Brain microvascular endothelial cell (primary cell): ENCODE data around the gene UGCG.
A peak's percentile ranks its signal among the peaks of the same experiment; 100 is the strongest.
"Not testable (repeated sequence)": the region's sequence is repeated elsewhere in the genome, so short reads cannot be mapped to it uniquely, and the experiment has no call there.

Source experiments
- DNase-seq: peaks from one replicate; pipeline ENCODE4 v3.0.0-alpha.2; 2020
- H3K27ac ChIP-seq: fragments of 250-450 bp; sonication (Bioruptor Pico); 2 replicates; pipeline ENCODE4 v1.5.1; 2020; ENCODE audit warnings: mild to moderate bottlenecking, moderate library complexity
- H3K27me3 ChIP-seq: fragments of 250-450 bp; sonication (Bioruptor Pico); replicated peaks from 2 replicates; pipeline ENCODE4 v1.5.1; 2020; ENCODE audit warnings: mild to moderate bottlenecking
- H3K36me3 ChIP-seq: fragments of 250-450 bp; sonication (Bioruptor Pico); replicated peaks from 2 replicates; pipeline ENCODE4 v1.5.1; 2020; ENCODE audit warnings: mild to moderate bottlenecking
- H3K4me3 ChIP-seq: 2 replicates; pipeline ENCODE4 v1.5.1; 2011; ENCODE audit warnings: low read depth, mild to moderate bottlenecking, control low read depth, low read length, moderate library complexity
- CTCF ChIP-seq: IDR thresholded peaks from 2 replicates; pipeline ENCODE4 v1.5.1; 2011; ENCODE audit warnings: low read depth, mild to moderate bottlenecking, moderate library complexity, low read length, control low read depth, inconsistent platforms; ENCODE audit errors: missing control alignments
- in situ Hi-C: cut with HindIII; loops from 2 replicates; pipeline ENCODE4 v1.10.0; 2017; ENCODE audit warnings: low sequenced_read_pairs, low pct_ligation_motif_present

Gene UGCG

GRCh38 chr9:111952559-111952958 lies 55.9 kb downstream of the UGCG start:
- Histone ChIP-seq H3K27me3 (no peaks in the 10 kb centered on the region), H3K4me3 (no peak overlapping the region), H3K36me3 (no peaks in the 10 kb centered on the region), H3K27ac (peak overlapping the region; percentile 30)
- TF ChIP-seq CTCF = no peak
- peak; percentile 84 for DNase-seq
- in situ Hi-C loops = no loop called here

- H3K4me3 ChIP-seq = no peak overlapping the region
- DNase-seq = no peak
- no peaks in the 10 kb centered on the region for H3K36me3 ChIP-seq
- no peak for TF ChIP-seq CTCF
- H3K27me3 ChIP-seq = no peaks in the 10 kb centered on the region
- in situ Hi-C loops = no loop called here
- H3K27ac ChIP-seq = peak overlapping the region; percentile 30
Measured at GRCh38 chr9:111953444-111953843, 56.8 kb downstream of the UGCG start.

- H3K27ac ChIP-seq = no peak overlapping the region
- no peak for DNase-seq
- no peaks in the 10 kb centered on the region for H3K27me3 ChIP-seq
- in situ Hi-C loops = no loop called here
- no peak for TF ChIP-seq CTCF
- no peak overlapping the region for H3K4me3 ChIP-seq
- H3K36me3 ChIP-seq = no peaks in the 10 kb centered on the region
Measured at GRCh38 chr9:111955048-111955447, 58.4 kb downstream of the UGCG start.

- Histone ChIP-seq H3K4me3 (peak overlapping the region; percentile 12), H3K36me3 (no peaks in the 10 kb centered on the region), H3K27ac (peak overlapping the region; percentile 92), H3K27me3 (no peaks in the 10 kb centered on the region)
- TF ChIP-seq CTCF = no peak
- peak; percentile 97 for DNase-seq
- in situ Hi-C loops = no loop called here
Measured at GRCh38 chr9:111957856-111958631, 61.4 kb downstream of the UGCG start.

GRCh38 chr9:111959468-111960359 lies 63.1 kb downstream of the UGCG start:
- no peak for TF ChIP-seq CTCF
- in situ Hi-C loops = no loop called here
- peak; percentile 89 for DNase-seq
- Histone ChIP-seq H3K36me3 (no peaks in the 10 kb centered on the region), H3K27me3 (no peaks in the 10 kb centered on the region), H3K4me3 (no peak overlapping the region), H3K27ac (peak overlapping the region; percentile 92)

GRCh38 chr9:111960485-111960884 lies 63.9 kb downstream of the UGCG start:
- peak overlapping the region; percentile 92 for H3K27ac ChIP-seq
- H3K27me3 ChIP-seq, DNase-seq, H3K36me3 ChIP-seq, in situ Hi-C loops, H3K4me3 ChIP-seq: not testable (repeated sequence)
